Stomach (tissue), 9 donors: ENCODE results near the gene SERINC5. TPM values are rescaled to one million over a fixed set of nuclear protein-coding genes. Genes with fewer than 3 reads are reported as not detected.
"Not testable (repeated sequence)": the region's sequence is repeated elsewhere in the genome, so short reads cannot be mapped to it uniquely, and the experiment has no call there.

Source experiments
- DNase-seq, 2 donors: peaks; one replicate each; pipeline versions ENCODE4 v3.0.0 to v3.0.0-alpha.2; 2013 to 2019
- H3K27ac ChIP-seq, 5 donors: fragments of 200-600 bp in 4 of 5; sonication (generic) in 4 of 5; one replicate each; pipeline ENCODE4 v1.5.1; 2013 to 2019; ENCODE audit warnings: mild to moderate bottlenecking in 1 of 5, moderate library complexity in 1 of 5
- H3K27me3 ChIP-seq, 3 donors: fragments of 200-600 bp; sonication (generic); one replicate each; pipeline ENCODE4 v1.5.1; 2017 to 2019; ENCODE audit warnings: mixed run types in 1 of 3
- H3K36me3 ChIP-seq, 4 donors: fragments of 200-600 bp; sonication (generic); 1 replicate in 3 of 4; 2 replicates in 1 of 4; pipeline ENCODE4 v1.5.1; 2016 to 2019
- H3K4me1 ChIP-seq, 4 donors: fragments of 200-600 bp; sonication (generic); one replicate each; pipeline ENCODE4 v1.5.1; 2016 to 2019
- H3K4me3 ChIP-seq, 4 donors: fragments of 200-600 bp; sonication (generic) in 3 of 4; one replicate each; pipeline ENCODE4 v1.5.1; 2016 to 2019; ENCODE audit warnings: mild to moderate bottlenecking in 1 of 4
- H3K9me3 ChIP-seq, 4 donors: fragments of 200-600 bp; sonication (generic); one replicate each; pipeline ENCODE4 v1.5.1; 2016 to 2019
- CTCF ChIP-seq, 7 experiments: fragments of 450-650 bp in 4 of 7; fragments of 200-600 bp in 3 of 7; sonication (generic) in 3 of 7; IDR thresholded peaks; one replicate each; pipeline ENCODE4 v1.5.1; 2016 to 2019; ENCODE audit warnings: antibody characterized with exemption in 7 of 7, control low read depth in 2 of 7, mild to moderate bottlenecking in 1 of 7
- EP300 ChIP-seq: sonication (generic); formaldehyde crosslinking; IDR thresholded peaks from one replicate; pipeline ENCODE4 v1.6.1; 2017; ENCODE audit warnings: antibody characterized with exemption
- POLR2A ChIP-seq, 4 donors: fragments of 450-650 bp; IDR thresholded peaks; one replicate each; pipeline ENCODE4 v1.6.1; 2016; ENCODE audit warnings: antibody characterized with exemption in 4 of 4, control low read depth in 2 of 4, mild to moderate bottlenecking in 1 of 4, moderate library complexity in 1 of 4
- POLR2AphosphoS5 ChIP-seq, 3 donors: sonication (generic); formaldehyde crosslinking; IDR thresholded peaks; one replicate each; pipeline ENCODE4 v1.6.1; 2016; ENCODE audit warnings: antibody characterized with exemption in 3 of 3
- WGBS, 5 donors: extraction: QIAGEN DNeasy Blood & Tissue Kit in 3 of 5; methylation state at CpG; one replicate each; pipeline versions ENCODE4 v1.1.5 to v1.1.7; 2013 to 2018; 5-methylcytosine and 5-hydroxymethylcytosine counted together
- intact Hi-C: fragments of 100-400 bp; cut with DNase I; formaldehyde crosslinking; loops from one replicate; pipeline ENCODE4 v1.15.1; 2023; ENCODE audit warnings: low total_unique reads
- polyA plus RNA-seq, 3 donors: library from polyadenylated mRNA; stranded (reverse); fragments of 200-250 nt; gene quantifications; one replicate each; pipeline ENCODE4 v1.2.3, GENCODE V29; 2013
- total RNA-seq, 5 donors: library from RNA; depleted of rRNA; stranded (reverse); fragments of >200 nt; gene quantifications; one replicate each; pipeline versions ENCODE4 v1.1.0 to v1.2.3, GENCODE V29; 2014 to 2016
- donor health status: healthy with polysubstance abuse.
- donor health status: Bipolar disorder and iron deficiency.
- donor health status: healthy.

Gene SERINC5
- total and polyA plus RNA-seq, 8 donors = 2.4 to 71.4 (median 18.7) TPM

GRCh38 chr5:80160242-80160641 is 95.6 kb downstream of the SERINC5 start:
- Histone ChIP-seq H3K9me3 (no peaks in the 10 kb centered on the region), H3K27ac (no peak overlapping the region), H3K4me1 (peaks cover 0 to 23% (median 10%) of the 10 kb centered on the region in 4 donors), H3K27me3 (no peaks in the 10 kb centered on the region), H3K4me3 (no peak overlapping the region), H3K36me3 (peaks cover 0 to 62% (median 55%) of the 10 kb centered on the region in 4 donors)
- no peak for TF ChIP-seq CTCF (IDR thresholded peaks at IDR 0.05)
- TF ChIP-seq EP300 = no peak
- TF ChIP-seq POLR2AphosphoS5 (IDR thresholded peaks at IDR 0.05) = no peak
- TF ChIP-seq POLR2A (IDR thresholded peaks at IDR 0.05) = no peak
- WGBS, 5 donors = 91 to 97% (median 95%) methylated on average over 3 of the region's 3 CpGs
- DNase-seq = no peak
- intact Hi-C loops = no loop called here

- H3K9me3 ChIP-seq = no peaks in the 10 kb centered on the region
- H3K27me3 ChIP-seq = no peaks in the 10 kb centered on the region
- TF ChIP-seq POLR2AphosphoS5 (IDR thresholded peaks at IDR 0.05) (no peak), POLR2A (IDR thresholded peaks at IDR 0.05) (no peak), CTCF (IDR thresholded peaks at IDR 0.05) (no peak), EP300 (no peak)
- 64 to 86% (median 80%) methylated on average over 3 of the region's 3 CpGs for WGBS, 5 donors
- H3K4me3 ChIP-seq = no peak overlapping the region
- H3K36me3 ChIP-seq = peaks cover 0 to 65% (median 52%) of the 10 kb centered on the region in 4 donors
- no peak for DNase-seq
- peaks cover under 1 to 21% (median 10%) of the 10 kb centered on the region in 4 donors for H3K4me1 ChIP-seq
- intact Hi-C loops = no loop called here
- H3K27ac ChIP-seq = no peak overlapping the region
These were observed 96.6 kb downstream of the SERINC5 start for GRCh38 chr5:80159133-80159815.

GRCh38 chr5:80156156-80156555 is 99.7 kb downstream of the SERINC5 start:
- DNase-seq = no peak
- H3K27me3 ChIP-seq = no peaks in the 10 kb centered on the region
- intact Hi-C loops = no loop called here
- peaks cover 4 to 32% (median 18%) of the 10 kb centered on the region in 4 donors for H3K4me1 ChIP-seq
- no peak overlapping the region for H3K4me3 ChIP-seq
- no peaks in the 10 kb centered on the region for H3K9me3 ChIP-seq
- H3K27ac ChIP-seq = no peak overlapping the region
- TF ChIP-seq POLR2A (IDR thresholded peaks at IDR 0.05) (no peak), EP300 (no peak), CTCF (IDR thresholded peaks at IDR 0.05) (no peak), POLR2AphosphoS5 (IDR thresholded peaks at IDR 0.05) (no peak)
- peaks cover 5 to 59% (median 38%) of the 10 kb centered on the region in 4 donors for H3K36me3 ChIP-seq
- 68 to 84% (median 69%) methylated on average over 5 of the region's 5 CpGs for WGBS, 5 donors

- TF ChIP-seq EP300 (no peak), POLR2A (IDR thresholded peaks at IDR 0.05) (no peak), CTCF (IDR thresholded peaks at IDR 0.05) (no peak), POLR2AphosphoS5 (IDR thresholded peaks at IDR 0.05) (no peak)
- no peak overlapping the region for H3K4me3 ChIP-seq
- H3K27ac ChIP-seq = no peak overlapping the region
- 94 to 97% (median 95%) methylated on average over 4 of the region's 4 CpGs for WGBS, 5 donors
- intact Hi-C loops = no loop called here
- peaks cover 4 to 32% (median 18%) of the 10 kb centered on the region in 4 donors for H3K4me1 ChIP-seq
- H3K36me3 ChIP-seq = peaks cover 5 to 66% (median 48%) of the 10 kb centered on the region in 4 donors
- no peaks in the 10 kb centered on the region for H3K9me3 ChIP-seq
- H3K27me3 ChIP-seq = no peaks in the 10 kb centered on the region
- no peak for DNase-seq
These were observed 101.1 kb downstream of the SERINC5 start for GRCh38 chr5:80154749-80155148.

- H3K4me3 ChIP-seq, H3K9me3 ChIP-seq, DNase-seq, H3K27me3 ChIP-seq, intact Hi-C loops: not testable (repeated sequence)
- WGBS, 5 donors = 83 to 91% (median 91%) methylated on average over 8 of the region's 8 CpGs
- H3K27ac ChIP-seq = peak overlapping the region in 1 of 5 donors; percentile 37
- H3K4me1 ChIP-seq = peaks cover 4 to 32% (median 18%) of the 10 kb centered on the region in 4 donors
- peaks cover 5 to 66% (median 48%) of the 10 kb centered on the region in 4 donors for H3K36me3 ChIP-seq
These were observed 101.6 kb downstream of the SERINC5 start for GRCh38 chr5:80154289-80154688.
